ENCODE results near the gene SRPX2. TPM values are rescaled to one million over a fixed set of nuclear protein-coding genes. Genes with fewer than 3 reads are reported as not detected.

The SRPX2 gene
- polyA plus RNA-seq, 3 donors, result not detected

- peaks cover 45 to 52% of the 10 kb centered on the region in 2 donors for H3K27me3 ChIP-seq (ENCODE audit: control insufficient read depth in 2 of 2, insufficient read depth in 2 of 2, low read length in 2 of 2)
- H3K4me2 ChIP-seq (replicated peaks; ENCODE audit: extremely low read depth, low read length, poor library complexity, severe bottlenecking), result no peak overlapping the region
- TF ChIP-seq CTCF (IDR thresholded peaks at IDR 0.05), result no peak
- H3K36me3 ChIP-seq (replicated peaks in 1 of 2; ENCODE audit: control insufficient read depth in 1 of 2, insufficient read depth in 2 of 2, low read length in 2 of 2), result no peaks in the 10 kb centered on the region
- Mint-ChIP-seq H3K27ac (no peak overlapping the region), H3K4me3 (no peak overlapping the region), H3K27me3 (ENCODE audit: low read depth in 3 of 3) (peaks cover 18 to 60% (median 57%) of the 10 kb centered on the region in 3 donors), H3K9me3 (peaks cover 0 to 3% (median 0%) of the 10 kb centered on the region in 7 donors), H3K36me3 (no peaks in the 10 kb centered on the region), H3K4me1 (no peaks in the 10 kb centered on the region)
- H4K20me1 ChIP-seq (ENCODE audit: insufficient read depth, low read length), result no peaks in the 10 kb centered on the region
- no peak overlapping the region for H3K9ac ChIP-seq (ENCODE audit: insufficient read depth, low read length, poor library complexity, severe bottlenecking)
- no peak overlapping the region for H2AFZ ChIP-seq (ENCODE audit: insufficient read depth, low read depth, low read length, poor library complexity, severe bottlenecking)
- no peak overlapping the region for H3K4me3 ChIP-seq (replicated peaks in 1 of 3; ENCODE audit: low read depth in 2 of 3, low read length in 3 of 3)
- WGBS (ENCODE audit: insufficient coverage), result no CpG with 5 or more reads among the region's 1 CpG
- no peaks in the 10 kb centered on the region for H3K9me3 ChIP-seq (replicated peaks in 1 of 2; ENCODE audit: control insufficient read depth in 1 of 2, insufficient read depth in 1 of 2, low read length in 2 of 2)
- intact Hi-C loops (cut with micrococcal nuclease), result no loop called here
- H3K4me1 ChIP-seq (ENCODE audit: control insufficient read depth in 1 of 2, insufficient read depth in 2 of 2, low read length in 2 of 2), result no peaks in the 10 kb centered on the region
- H3K27ac ChIP-seq (ENCODE audit: low read depth in 1 of 2, low read length in 2 of 2), result no peak overlapping the region
- DNase-seq, result no peak
- H3K79me2 ChIP-seq (ENCODE audit: insufficient read depth, low read length), result no peaks in the 10 kb centered on the region
Observed at GRCh38 chrX:100600758-100601157, 43.2 kb upstream of the SRPX2 start.

GRCh38 chrX:100606753-100607152 lies 37.2 kb upstream of the SRPX2 start:
- Mint-ChIP-seq H3K4me1 (peaks cover 12% of the 10 kb centered on the region), H3K27me3 (ENCODE audit: low read depth in 3 of 3) (peaks cover 34 to 72% (median 55%) of the 10 kb centered on the region in 3 donors), H3K27ac (peak overlapping the region in 1 of 7 donors; percentile 26), H3K36me3 (no peaks in the 10 kb centered on the region), H3K4me3 (peak overlapping the region in 1 of 2 donors; percentile 26), H3K9me3 (peaks cover 0 to 6% (median 0%) of the 10 kb centered on the region in 7 donors)
- Histone ChIP-seq H3K36me3 (replicated peaks in 1 of 2; ENCODE audit: control insufficient read depth in 1 of 2, insufficient read depth in 2 of 2, low read length in 2 of 2) (no peaks in the 10 kb centered on the region), H3K79me2 (ENCODE audit: insufficient read depth, low read length) (no peaks in the 10 kb centered on the region), H3K4me3 (replicated peaks in 1 of 3; ENCODE audit: low read depth in 2 of 3, low read length in 3 of 3) (no peak overlapping the region), H4K20me1 (ENCODE audit: insufficient read depth, low read length) (no peaks in the 10 kb centered on the region), H3K4me2 (replicated peaks; ENCODE audit: extremely low read depth, low read length, poor library complexity, severe bottlenecking) (no peak overlapping the region), H3K4me1 (ENCODE audit: control insufficient read depth in 1 of 2, insufficient read depth in 2 of 2, low read length in 2 of 2) (peaks cover 7 to 12% of the 10 kb centered on the region in 2 donors), H2AFZ (ENCODE audit: insufficient read depth, low read depth, low read length, poor library complexity, severe bottlenecking) (no peak overlapping the region), H3K27ac (ENCODE audit: low read depth in 1 of 2, low read length in 2 of 2) (no peak overlapping the region), H3K9me3 (replicated peaks in 1 of 2; ENCODE audit: control insufficient read depth in 1 of 2, insufficient read depth in 1 of 2, low read length in 2 of 2) (no peaks in the 10 kb centered on the region), H3K9ac (ENCODE audit: insufficient read depth, low read length, poor library complexity, severe bottlenecking) (no peak overlapping the region), H3K27me3 (ENCODE audit: control insufficient read depth in 2 of 2, insufficient read depth in 2 of 2, low read length in 2 of 2) (peaks cover 65 to 68% of the 10 kb centered on the region in 2 donors)
- no CpG with 5 or more reads among the region's 1 CpG for WGBS (ENCODE audit: insufficient coverage)
- intact Hi-C loops (cut with micrococcal nuclease), result no loop called here
- TF ChIP-seq CTCF (IDR thresholded peaks at IDR 0.05), result no peak
- DNase-seq, result peak in 1 of 3 donors; percentile 3

All from CD14-positive monocyte (primary cell).